Measurements from ENCODE around the gene KIAA0586. TPM values are rescaled to one million over a fixed set of nuclear protein-coding genes. Genes with fewer than 3 reads are reported as not detected.

The KIAA0586 gene
- total and polyA plus RNA-seq, 10 of the 15 experiments (the other 5 are each of a cell fraction or from before 2014, with no cell fraction given) = 7.1 to 27.6 (median 19.1) TPM

GRCh38 chr14:58491593-58491992 lies 64.1 kb downstream of the KIAA0586 start (continued):
- TF ChIP-seq ZBTB40 (IDR thresholded peaks at IDR 0.05; ENCODE audit: borderline replicate concordance) (no peak), NFIC (IDR thresholded peaks at IDR 0.05; ENCODE audit: low read depth, low read length) (no peak), MXI1 (IDR thresholded peaks at IDR 0.05; ENCODE audit: low read depth, low read length) (no peak)

- H3K27ac ChIP-seq (ENCODE audit: control insufficient read depth, insufficient read depth) = no peak overlapping the region
- CTCF ChIA-PET = interaction anchor here (1.0 to 3.7 kb wide), 2 partner anchors 9 to 537 kb away, joined by 3 to 14 read pairs; no protein-coding TSS in a partner anchor
- intact Hi-C loops (cut with micrococcal nuclease; ENCODE audit: unreplicated experiment) = no loop called here
- no peak overlapping the region for H3K9ac ChIP-seq (ENCODE audit: control insufficient read depth, insufficient read depth, low read length)
- no peaks in the 10 kb centered on the region for H3K9me3 ChIP-seq (replicated peaks; ENCODE audit: control insufficient read depth, insufficient read depth, low read length)
- H4K20me1 ChIP-seq (ENCODE audit: control insufficient read depth, insufficient read depth) = no peaks in the 10 kb centered on the region
- BruUV-seq (replicated peaks) = no TSS peak
- no peaks in the 10 kb centered on the region for H3K79me2 ChIP-seq (ENCODE audit: control insufficient read depth, insufficient read depth, low read length)
- DNase-seq (ENCODE audit: low read depth, low spot score) = no peak
- ATAC-seq = no peak
- TF ChIP-seq CBX3 (IDR thresholded peaks at IDR 0.05; ENCODE audit: borderline replicate concordance, low read depth) (no peak), FOXK2 (IDR thresholded peaks at IDR 0.05) (no peak), ZNF592 (IDR thresholded peaks at IDR 0.05) (no peak), MTA2 (IDR thresholded peaks at IDR 0.05; ENCODE audit: low read depth) (no peak), ZSCAN29 (IDR thresholded peaks at IDR 0.05) (no peak), EZH2 (IDR thresholded peaks at IDR 0.05; ENCODE audit: borderline replicate concordance, control insufficient read depth, low read depth, low read length) (no peak), RUNX3 (IDR thresholded peaks at IDR 0.05; ENCODE audit: low read length) (no peak), STAT3 (IDR thresholded peaks at IDR 0.05; ENCODE audit: low read depth, low read length) (no peak), CREM (IDR thresholded peaks at IDR 0.05; ENCODE audit: low read depth) (no peak), NR2C1 (IDR thresholded peaks at IDR 0.05) (no peak), IKZF2 (IDR thresholded peaks at IDR 0.05) (no peak), MYC (IDR thresholded peaks at IDR 0.05; ENCODE audit: insufficient read depth, insufficient read length, insufficient replicate concordance, low read length, severe bottlenecking) (no peak), PAX5 (IDR thresholded peaks at IDR 0.05; ENCODE audit: borderline replicate concordance, low read depth, low read length) (no peak)
- RAD21 ChIA-PET (ENCODE audit: unreplicated experiment) = interaction anchor here (1.1 kb wide), 1 partner anchor 10 kb away, joined by 5 read pairs; no protein-coding TSS in a partner anchor
- 100% methylated on average over 1 of the region's 1 CpG for WGBS (ENCODE audit: insufficient coverage, insufficient replicate concordance, low lambda C conversion rate, missing lambda C conversion rate)
- no peak overlapping the region for H3K4me2 ChIP-seq (ENCODE audit: control insufficient read depth, insufficient read depth)
- FAIRE-seq = no peak
- H2AFZ ChIP-seq (ENCODE audit: control insufficient read depth, low read depth, low read length) = no peak overlapping the region
- POLR2A ChIA-PET = no interaction called here
- no peaks in the 10 kb centered on the region for H3K4me1 ChIP-seq (ENCODE audit: control insufficient read depth, insufficient read depth, low read length)
- no peak overlapping the region for H3K4me3 ChIP-seq
- H3K27me3 ChIP-seq (replicated peaks in 1 of 2; ENCODE audit: control insufficient read depth in 2 of 2, insufficient read depth in 2 of 2, low read length in 1 of 2) = no peaks in the 10 kb centered on the region
- SMC1A ChIA-PET (ENCODE audit: uncharacterized antibody, unreplicated experiment) = interaction anchor here (1.8 kb wide), 1 partner anchor 10 kb away, joined by 10 read pairs; no protein-coding TSS in a partner anchor
- in situ Hi-C loops (cut with MboI) = loop anchor here (10.0 kb wide), 1 partner anchor 953 kb away; no protein-coding TSS in a partner anchor
- H3K36me3 ChIP-seq (ENCODE audit: control insufficient read depth in 2 of 2, insufficient read depth in 2 of 2, low read length in 1 of 2) = peaks cover 1 to 7% of the 10 kb centered on the region in 2 experiments; a peak in 3 of 4 replicates
Measured at GRCh38 chr14:58492044-58492443, 64.5 kb downstream of the KIAA0586 start.

Measured in GM12878 (cell line).